ENCODE measurements around the gene MX2. TPM values are rescaled to one million over a fixed set of nuclear protein-coding genes. Genes with fewer than 3 reads are reported as not detected.

Gene MX2
- total RNA-seq, 4 donors from 2014 or later: 13.7 to 39.6 (median 16.3) TPM

- H3K9me3 ChIP-seq: no peaks in the 10 kb centered on the region
- H3K4me3 ChIP-seq: no peak overlapping the region
- H3K27ac ChIP-seq: no peak overlapping the region
- no peaks in the 10 kb centered on the region for H3K27me3 ChIP-seq
- H3K4me1 ChIP-seq: no peaks in the 10 kb centered on the region
- TF ChIP-seq POLR2A (IDR thresholded peaks at IDR 0.05): no peak
- TF ChIP-seq CTCF (IDR thresholded peaks at IDR 0.05): no peak
- no peak for DNase-seq
- peaks cover 0 to 97% (median 0%) of the 10 kb centered on the region in 3 donors for H3K36me3 ChIP-seq
Measured at GRCh38 chr21:41441546-41441945, 79.7 kb downstream of the MX2 start.

- Histone ChIP-seq H3K27ac (no peak overlapping the region), H3K27me3 (no peaks in the 10 kb centered on the region), H3K4me3 (no peak overlapping the region), H3K9me3 (no peaks in the 10 kb centered on the region), H3K36me3 (peaks cover 0 to 97% (median 0%) of the 10 kb centered on the region in 3 donors), H3K4me1 (no peaks in the 10 kb centered on the region)
- TF ChIP-seq POLR2A (IDR thresholded peaks at IDR 0.05) (no peak), CTCF (IDR thresholded peaks at IDR 0.05) (no peak)
- DNase-seq: no peak
Measured at GRCh38 chr21:41442481-41443186, 80.8 kb downstream of the MX2 start.

GRCh38 chr21:41443562-41443961 is 81.7 kb downstream of the MX2 start:
- no peak overlapping the region for H3K27ac ChIP-seq
- no peak for TF ChIP-seq CTCF (IDR thresholded peaks at IDR 0.05)
- no peak for TF ChIP-seq POLR2A (IDR thresholded peaks at IDR 0.05)
- no peak overlapping the region for H3K4me3 ChIP-seq
- DNase-seq: peak in 1 of 3 donors; percentile 3
- no peaks in the 10 kb centered on the region for H3K9me3 ChIP-seq
- H3K27me3 ChIP-seq: no peaks in the 10 kb centered on the region
- H3K36me3 ChIP-seq: peaks cover 0 to 94% (median 0%) of the 10 kb centered on the region in 3 donors
- H3K4me1 ChIP-seq: no peaks in the 10 kb centered on the region

- TF ChIP-seq CTCF (IDR thresholded peaks at IDR 0.05) (no peak), POLR2A (IDR thresholded peaks at IDR 0.05) (no peak)
- Histone ChIP-seq H3K4me1 (no peaks in the 10 kb centered on the region), H3K27ac (no peak overlapping the region), H3K27me3 (no peaks in the 10 kb centered on the region), H3K4me3 (no peak overlapping the region), H3K36me3 (peaks cover 0 to 92% (median 0%) of the 10 kb centered on the region in 3 donors), H3K9me3 (no peaks in the 10 kb centered on the region)
- peak in 1 of 3 donors; percentile 24 for DNase-seq
Measured at GRCh38 chr21:41444703-41445464, 83.1 kb downstream of the MX2 start.

- no peak overlapping the region for H3K4me3 ChIP-seq
- no peaks in the 10 kb centered on the region for H3K27me3 ChIP-seq
- peaks cover 0 to 92% (median 0%) of the 10 kb centered on the region in 3 donors for H3K36me3 ChIP-seq
- no peaks in the 10 kb centered on the region for H3K4me1 ChIP-seq
- no peaks in the 10 kb centered on the region for H3K9me3 ChIP-seq
- H3K27ac ChIP-seq: no peak overlapping the region
- TF ChIP-seq CTCF (IDR thresholded peaks at IDR 0.05) (no peak), POLR2A (IDR thresholded peaks at IDR 0.05) (no peak)
- peak in 1 of 3 donors; percentile 23 for DNase-seq
Measured at GRCh38 chr21:41445465-41445862, 83.6 kb downstream of the MX2 start.

All from Peyer's patch (tissue), 4 donors.